NCI-H226 (cell line): Measurements from ENCODE around the gene RAD52.

Source experiments
- DNase-seq: peaks from one replicate; pipeline ENCODE4 v3.0.0-alpha.2; 2015

The RAD52 gene

GRCh38 chr12:912466-913235, 36.8 kb downstream of the RAD52 start:
- no peak for DNase-seq

- DNase-seq, result no peak
Measured at GRCh38 chr12:911191-911826, 38.2 kb downstream of the RAD52 start.

GRCh38 chr12:910416-910815, 39.1 kb downstream of the RAD52 start:
- no peak for DNase-seq

GRCh38 chr12:909861-910260, 39.6 kb downstream of the RAD52 start:
- DNase-seq, result no peak

GRCh38 chr12:907413-908185, 41.9 kb downstream of the RAD52 start:
- no peak for DNase-seq

- DNase-seq, result no peak
Measured at GRCh38 chr12:906062-906585, 43.4 kb downstream of the RAD52 start.

GRCh38 chr12:905261-906031, 44.0 kb downstream of the RAD52 start:
- no peak for DNase-seq

- DNase-seq, result no peak
Measured at GRCh38 chr12:904010-904414, 45.5 kb downstream of the RAD52 start.

- no peak for DNase-seq
Measured at GRCh38 chr12:903055-903454, 46.4 kb downstream of the RAD52 start.

GRCh38 chr12:902581-902980, 46.9 kb downstream of the RAD52 start:
- DNase-seq, result no peak

GRCh38 chr12:897386-897785, 52.1 kb downstream of the RAD52 start:
- DNase-seq, result no peak

- no peak for DNase-seq
Measured at GRCh38 chr12:896031-896430, 53.5 kb downstream of the RAD52 start.

- DNase-seq, result no peak
Measured at GRCh38 chr12:894226-894625, 55.3 kb downstream of the RAD52 start.

GRCh38 chr12:886206-886605, 63.3 kb downstream of the RAD52 start:
- no peak for DNase-seq

- no peak for DNase-seq
Measured at GRCh38 chr12:885701-886100, 63.8 kb downstream of the RAD52 start.

GRCh38 chr12:884746-885414, 64.6 kb downstream of the RAD52 start:
- DNase-seq, result no peak

- no peak for DNase-seq
Measured at GRCh38 chr12:880656-881055, 68.8 kb downstream of the RAD52 start.

GRCh38 chr12:879641-880040, 69.9 kb downstream of the RAD52 start:
- peak; percentile 26 for DNase-seq

- no peak for DNase-seq
Measured at GRCh38 chr12:873954-874353, 75.5 kb downstream of the RAD52 start.

- no peak for DNase-seq
Measured at GRCh38 chr12:870378-870777, 79.1 kb downstream of the RAD52 start.

GRCh38 chr12:868722-869121, 80.8 kb downstream of the RAD52 start:
- DNase-seq, result no peak

- no peak for DNase-seq
Measured at GRCh38 chr12:867905-868304, 81.6 kb downstream of the RAD52 start.
